ENCODE data around the gene ESPNL. TPM values are rescaled to one million over a fixed set of nuclear protein-coding genes. Genes with fewer than 3 reads are reported as not detected.

The ESPNL gene
- total RNA-seq, 2 experiments from 2014 or later = 0.12 to 0.14 TPM

- Mint-ChIP-seq H3K36me3 (peaks cover 67% of the 10 kb centered on the region), H3K9me3 (no peaks in the 10 kb centered on the region), H3K27ac (no peak overlapping the region), H3K27me3 (no peaks in the 10 kb centered on the region), H3K4me3 (no peak overlapping the region), H3K4me1 (ENCODE audit: low read depth) (no peaks in the 10 kb centered on the region)
- intact Hi-C loops (cut with micrococcal nuclease) = no loop called here
- ChIA-PET POLR2A (no interaction called here), CTCF (no interaction called here)
- no peak for DNase-seq
Measured at GRCh38 chr2:238081561-238081960, 18.6 kb upstream of the ESPNL start.

- H3K9me3 Mint-ChIP-seq = no peaks in the 10 kb centered on the region
- intact Hi-C loops (cut with micrococcal nuclease) = no loop called here
- H3K4me1 Mint-ChIP-seq (ENCODE audit: low read depth) = no peaks in the 10 kb centered on the region
- no peak overlapping the region for H3K4me3 Mint-ChIP-seq
- ChIA-PET CTCF (no interaction called here), POLR2A (no interaction called here)
- no peak overlapping the region for H3K27ac Mint-ChIP-seq
- peaks cover 67% of the 10 kb centered on the region for H3K36me3 Mint-ChIP-seq
- H3K27me3 Mint-ChIP-seq = no peaks in the 10 kb centered on the region
- DNase-seq = peak; percentile 3
Measured at GRCh38 chr2:238082151-238082550, 18.0 kb upstream of the ESPNL start.

- POLR2A ChIA-PET = no interaction called here
- no peak for DNase-seq
- intact Hi-C loops (cut with micrococcal nuclease) = no loop called here
- Mint-ChIP-seq H3K9me3 (no peaks in the 10 kb centered on the region), H3K27me3 (no peaks in the 10 kb centered on the region), H3K27ac (no peak overlapping the region), H3K4me1 (ENCODE audit: low read depth) (no peaks in the 10 kb centered on the region), H3K4me3 (no peak overlapping the region), H3K36me3 (peaks cover 63% of the 10 kb centered on the region)
- CTCF ChIA-PET = no interaction called here
Measured at GRCh38 chr2:238082827-238083226, 17.3 kb upstream of the ESPNL start.

- Mint-ChIP-seq H3K27ac (no peak overlapping the region), H3K27me3 (no peaks in the 10 kb centered on the region), H3K9me3 (no peaks in the 10 kb centered on the region), H3K4me1 (ENCODE audit: low read depth) (no peaks in the 10 kb centered on the region), H3K36me3 (peaks cover 60% of the 10 kb centered on the region), H3K4me3 (no peak overlapping the region)
- peak; percentile 0 for DNase-seq
- CTCF ChIA-PET = no interaction called here
- intact Hi-C loops (cut with micrococcal nuclease) = no loop called here
- POLR2A ChIA-PET = no interaction called here
Measured at GRCh38 chr2:238083919-238084318, 16.2 kb upstream of the ESPNL start.

GRCh38 chr2:238084761-238085160, 15.4 kb upstream of the ESPNL start:
- Mint-ChIP-seq H3K4me3 (no peak overlapping the region), H3K4me1 (ENCODE audit: low read depth) (no peaks in the 10 kb centered on the region), H3K36me3 (peaks cover 62% of the 10 kb centered on the region), H3K27ac (no peak overlapping the region), H3K27me3 (no peaks in the 10 kb centered on the region), H3K9me3 (no peaks in the 10 kb centered on the region)
- DNase-seq = no peak
- POLR2A ChIA-PET = no interaction called here
- intact Hi-C loops (cut with micrococcal nuclease) = no loop called here
- CTCF ChIA-PET = no interaction called here

GRCh38 chr2:238085899-238086298, 14.2 kb upstream of the ESPNL start:
- POLR2A ChIA-PET = no interaction called here
- no peak for DNase-seq
- Mint-ChIP-seq H3K27ac (no peak overlapping the region), H3K4me3 (no peak overlapping the region), H3K9me3 (no peaks in the 10 kb centered on the region), H3K27me3 (no peaks in the 10 kb centered on the region), H3K4me1 (ENCODE audit: low read depth) (no peaks in the 10 kb centered on the region), H3K36me3 (peaks cover 53% of the 10 kb centered on the region)
- intact Hi-C loops (cut with micrococcal nuclease) = no loop called here
- CTCF ChIA-PET = no interaction called here

- no peak for DNase-seq
- Mint-ChIP-seq H3K4me3 (no peak overlapping the region), H3K27me3 (no peaks in the 10 kb centered on the region), H3K4me1 (ENCODE audit: low read depth) (no peaks in the 10 kb centered on the region), H3K27ac (no peak overlapping the region), H3K9me3 (no peaks in the 10 kb centered on the region), H3K36me3 (peaks cover 46% of the 10 kb centered on the region)
- ChIA-PET POLR2A (no interaction called here), CTCF (interaction anchor here (1.0 kb wide), 1 partner anchor 52 kb away, joined by 3 read pairs; no protein-coding TSS in a partner anchor)
- intact Hi-C loops (cut with micrococcal nuclease) = no loop called here
Measured at GRCh38 chr2:238087211-238087610, 12.9 kb upstream of the ESPNL start.

- POLR2A ChIA-PET = no interaction called here
- intact Hi-C loops (cut with micrococcal nuclease) = no loop called here
- peak; percentile 4 for DNase-seq
- H3K27me3 Mint-ChIP-seq = no peaks in the 10 kb centered on the region
- peaks cover 28% of the 10 kb centered on the region for H3K36me3 Mint-ChIP-seq
- no peak overlapping the region for H3K4me3 Mint-ChIP-seq
- H3K9me3 Mint-ChIP-seq = no peaks in the 10 kb centered on the region
- no peaks in the 10 kb centered on the region for H3K4me1 Mint-ChIP-seq (ENCODE audit: low read depth)
- H3K27ac Mint-ChIP-seq = no peak overlapping the region
- CTCF ChIA-PET = no interaction called here
Measured at GRCh38 chr2:238090887-238091286, 9.3 kb upstream of the ESPNL start.

GRCh38 chr2:238091436-238092060, 8.6 kb upstream of the ESPNL start:
- H3K9me3 Mint-ChIP-seq = no peaks in the 10 kb centered on the region
- H3K4me3 Mint-ChIP-seq = no peak overlapping the region
- H3K27me3 Mint-ChIP-seq = no peaks in the 10 kb centered on the region
- H3K27ac Mint-ChIP-seq = no peak overlapping the region
- no peaks in the 10 kb centered on the region for H3K4me1 Mint-ChIP-seq (ENCODE audit: low read depth)
- intact Hi-C loops (cut with micrococcal nuclease) = no loop called here
- no peak for DNase-seq
- POLR2A ChIA-PET = no interaction called here
- CTCF ChIA-PET = no interaction called here
- peaks cover 27% of the 10 kb centered on the region for H3K36me3 Mint-ChIP-seq

GRCh38 chr2:238092486-238093035, 7.6 kb upstream of the ESPNL start:
- ChIA-PET CTCF (no interaction called here), POLR2A (no interaction called here)
- Mint-ChIP-seq H3K27me3 (no peaks in the 10 kb centered on the region), H3K9me3 (no peaks in the 10 kb centered on the region), H3K4me1 (ENCODE audit: low read depth) (no peaks in the 10 kb centered on the region), H3K4me3 (no peak overlapping the region), H3K36me3 (peaks cover 22% of the 10 kb centered on the region), H3K27ac (no peak overlapping the region)
- no peak for DNase-seq
- intact Hi-C loops (cut with micrococcal nuclease) = no loop called here

- intact Hi-C loops (cut with micrococcal nuclease) = no loop called here
- Mint-ChIP-seq H3K9me3 (no peaks in the 10 kb centered on the region), H3K27me3 (no peaks in the 10 kb centered on the region), H3K36me3 (peaks cover 27% of the 10 kb centered on the region), H3K4me1 (ENCODE audit: low read depth) (no peaks in the 10 kb centered on the region), H3K4me3 (no peak overlapping the region), H3K27ac (no peak overlapping the region)
- ChIA-PET POLR2A (no interaction called here), CTCF (no interaction called here)
- DNase-seq = peak; percentile 7
Measured at GRCh38 chr2:238093181-238094140, 6.7 kb upstream of the ESPNL start.

GRCh38 chr2:238094438-238095022, 5.6 kb upstream of the ESPNL start:
- DNase-seq = no peak
- Mint-ChIP-seq H3K4me3 (no peak overlapping the region), H3K4me1 (ENCODE audit: low read depth) (no peaks in the 10 kb centered on the region), H3K27ac (no peak overlapping the region), H3K36me3 (peaks cover 26% of the 10 kb centered on the region), H3K9me3 (no peaks in the 10 kb centered on the region), H3K27me3 (no peaks in the 10 kb centered on the region)
- ChIA-PET POLR2A (no interaction called here), CTCF (no interaction called here)
- intact Hi-C loops (cut with micrococcal nuclease) = no loop called here

All from activated CD4-positive, alpha-beta memory T cell treated with anti-CD3 and anti-CD28 coated beads for 36 hours (primary cell).